ENCODE data around the gene GOLGA6L1. TPM values are rescaled to one million over a fixed set of nuclear protein-coding genes. Genes with fewer than 3 reads are reported as not detected.
"Not testable (repeated sequence)": the region's sequence is repeated elsewhere in the genome, so short reads cannot be mapped to it uniquely, and the experiment has no call there.

Gene GOLGA6L1, protein sequence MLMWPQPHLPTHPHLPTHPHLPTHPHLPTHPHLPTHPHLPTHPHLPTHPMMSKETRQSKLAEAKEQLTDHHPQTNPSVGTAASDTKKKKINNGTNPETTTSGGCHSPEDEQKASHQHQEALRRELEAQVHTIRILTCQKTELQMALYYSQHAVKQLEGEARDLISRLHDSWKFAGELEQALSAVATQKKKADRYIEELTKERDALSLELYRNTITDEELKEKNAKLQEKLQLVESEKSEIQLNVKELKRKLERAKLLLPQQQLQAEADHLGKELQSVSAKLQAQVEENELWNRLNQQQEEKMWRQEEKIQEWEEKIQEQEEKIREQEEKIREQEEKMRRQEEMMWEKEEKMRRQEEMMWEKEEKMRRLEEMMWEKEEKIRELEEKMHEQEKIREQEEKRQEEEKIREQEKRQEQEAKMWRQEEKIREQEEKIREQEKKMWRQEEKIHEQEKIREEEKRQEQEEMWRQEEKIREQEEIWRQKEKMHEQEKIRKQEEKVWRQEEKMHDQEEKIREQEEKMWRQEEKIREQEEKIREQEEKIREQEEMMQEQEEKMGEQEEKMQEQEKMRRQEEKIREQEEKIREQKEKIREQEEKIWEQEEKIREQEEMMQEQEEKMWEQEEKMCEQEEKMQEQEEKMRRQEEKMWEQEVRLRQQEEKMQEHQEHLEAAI
- not detected for total RNA-seq
- long read RNA-seq = 0 reads

DNA sequence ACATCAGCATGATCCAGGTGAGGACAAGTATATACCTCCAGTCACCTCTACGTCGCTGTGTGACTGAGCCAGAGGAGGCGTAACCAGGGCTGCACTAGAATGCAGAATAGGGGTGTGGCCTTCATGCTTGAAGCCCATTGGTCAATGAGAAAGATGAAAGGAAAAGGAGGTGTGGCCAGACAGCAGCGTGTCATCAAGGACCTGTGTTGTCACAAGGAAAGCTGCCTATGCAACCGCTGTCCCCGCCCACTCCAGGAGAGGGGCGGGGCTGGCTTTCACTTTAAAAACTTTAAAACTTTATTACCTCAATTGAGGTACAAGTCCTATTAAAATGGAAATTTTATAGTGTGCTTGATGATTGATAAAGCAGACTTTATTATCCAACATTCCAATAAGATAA is at the start of gene GOLGA6L1:
Gene GOLGA6L1 (minus strand): TSS at position 101 of the 400 bp plus-strand sequence. CDS start 91 bp downstream, at position 10.
- intact Hi-C loops (cut with DNase I); DNase-seq: not testable (repeated sequence)

DNA sequence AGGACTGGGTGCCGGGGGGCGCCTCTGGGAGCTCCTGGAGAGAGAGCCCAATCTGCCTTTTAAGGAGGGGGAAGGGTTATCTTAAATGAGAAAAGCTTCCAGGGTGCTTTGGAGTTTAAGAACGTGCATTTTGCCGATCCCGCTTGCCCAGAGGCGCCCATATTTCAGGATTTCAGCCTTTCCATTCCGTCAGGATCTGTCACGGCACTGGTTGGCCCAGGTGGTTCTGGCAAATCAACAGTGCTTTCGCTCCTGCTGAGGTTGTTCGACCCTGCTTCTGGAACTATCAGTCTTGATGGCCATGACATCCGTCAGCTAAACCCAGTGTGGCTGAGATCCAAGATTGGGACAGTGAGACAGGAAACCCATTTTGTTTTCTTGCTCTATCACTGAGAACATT is 44.6 kb upstream of the GOLGA6L1 start:
- DNase-seq; H3K36me3 ChIP-seq; H3K27ac ChIP-seq; H3K9me3 ChIP-seq; H3K27me3 ChIP-seq; H3K4me1 ChIP-seq; H3K4me3 ChIP-seq; intact Hi-C loops (cut with DNase I): not testable (repeated sequence)
- peak in 2 of 4 donors; percentile 20 to 25 for ATAC-seq
- WGBS (ENCODE audit: insufficient coverage, low coverage, low lambda C conversion rate, missing lambda C conversion rate) = 75% methylated on average over 9 of the region's 11 CpGs

More for the DNA sequence above, at the start of gene GOLGA6L1:
- no CpG with 5 or more reads among the region's 7 CpGs for WGBS (ENCODE audit: insufficient coverage, low coverage, low lambda C conversion rate, missing lambda C conversion rate)
- H3K9me3 ChIP-seq, H3K4me1 ChIP-seq, H3K36me3 ChIP-seq, H3K4me3 ChIP-seq, H3K27ac ChIP-seq, ATAC-seq, H3K27me3 ChIP-seq: not testable (repeated sequence)

DNA sequence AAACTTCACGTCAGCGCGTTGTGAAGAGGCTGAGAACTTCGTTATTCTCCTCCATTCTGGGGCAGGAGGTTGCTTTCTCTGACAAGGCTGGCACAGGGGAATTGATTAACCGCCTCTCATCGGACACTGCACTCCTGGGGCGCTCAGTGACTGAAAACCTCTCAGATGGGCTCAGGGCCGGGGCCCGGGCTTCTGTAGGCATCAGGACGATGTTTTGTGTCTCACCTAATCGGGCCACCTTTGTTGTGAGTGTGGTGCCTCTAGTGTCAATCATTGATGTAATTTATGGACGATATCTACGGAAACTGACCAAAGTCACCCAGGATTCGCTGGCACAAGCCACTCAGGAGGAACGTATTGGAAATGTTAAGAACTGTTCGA is 43.9 kb upstream of the GOLGA6L1 start:
- 72% methylated on average over 12 of the region's 16 CpGs for WGBS (ENCODE audit: insufficient coverage, low coverage, low lambda C conversion rate, missing lambda C conversion rate)
- intact Hi-C loops (cut with DNase I); H3K27me3 ChIP-seq; H3K4me1 ChIP-seq; DNase-seq; H3K4me3 ChIP-seq; H3K36me3 ChIP-seq; H3K27ac ChIP-seq; H3K9me3 ChIP-seq: not testable (repeated sequence)
- peak in 1 of 4 donors; percentile 36 for ATAC-seq

DNA sequence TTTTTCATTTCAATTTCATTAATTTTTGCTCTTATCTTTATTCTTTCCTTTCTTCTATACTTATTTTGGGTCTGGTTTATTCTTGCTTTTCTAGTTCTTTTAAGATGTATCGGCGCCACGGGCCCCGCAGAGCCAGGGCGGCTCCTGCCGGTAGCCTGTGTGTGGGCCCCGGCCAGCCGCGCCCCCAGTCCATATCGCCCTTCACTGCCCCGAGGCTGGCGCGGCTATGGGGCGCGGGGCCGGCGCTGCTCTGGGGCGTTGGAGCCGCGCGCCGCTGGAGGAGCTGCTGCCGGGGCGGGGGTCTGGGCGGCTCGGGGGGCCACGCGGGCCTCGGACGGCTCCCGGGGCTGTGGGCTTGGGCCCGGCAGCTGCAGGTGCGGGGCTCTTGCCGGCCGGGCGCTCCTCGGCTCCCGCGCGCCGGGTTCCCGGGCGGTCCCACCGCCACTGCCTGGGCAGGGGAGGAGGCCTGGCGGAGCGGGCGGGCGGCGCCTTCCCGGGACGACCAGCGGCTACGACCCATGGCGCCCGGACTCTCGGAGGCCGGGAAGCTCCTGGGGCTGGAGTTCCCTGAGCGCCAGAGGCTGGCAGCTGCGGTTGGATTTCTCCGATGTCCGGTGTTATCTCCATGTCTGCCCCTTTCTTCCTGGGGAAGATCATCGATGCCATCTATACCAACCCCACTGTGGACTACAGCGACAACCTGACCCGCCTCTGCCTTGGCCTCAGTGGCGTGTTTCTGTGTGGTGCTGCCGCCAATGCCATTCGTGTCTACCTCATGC is 43.3 kb upstream of the GOLGA6L1 start:
- intact Hi-C loops (cut with DNase I); H3K4me3 ChIP-seq; H3K36me3 ChIP-seq; H3K4me1 ChIP-seq; H3K27me3 ChIP-seq; H3K9me3 ChIP-seq; H3K27ac ChIP-seq: not testable (repeated sequence)
- ATAC-seq = peak in 2 of 4 donors; percentile 38 to 57
- DNase-seq = peak in 1 of 3 donors; percentile 50
- 32% methylated on average over 22 of the region's 67 CpGs for WGBS (ENCODE audit: insufficient coverage, low coverage, low lambda C conversion rate, missing lambda C conversion rate)

DNA sequence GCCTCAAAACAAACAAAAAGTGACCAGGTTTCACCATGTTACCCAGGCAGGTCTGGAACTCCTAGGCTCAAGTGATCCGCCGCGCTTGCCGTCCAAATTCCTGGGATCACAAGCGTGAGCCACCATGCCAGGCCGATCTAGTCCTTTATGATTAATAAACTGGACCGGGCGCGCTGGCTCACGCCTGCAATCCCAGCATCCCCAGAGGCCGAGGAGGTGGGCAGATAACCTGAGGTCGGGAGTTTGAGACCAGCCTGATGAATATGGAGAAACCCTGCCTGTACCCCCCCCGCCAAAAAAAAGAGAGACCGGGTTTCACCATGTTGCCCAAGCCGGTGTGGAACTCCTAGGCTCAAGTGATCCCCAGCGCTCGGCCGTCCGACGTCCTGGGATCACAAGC is 40.1 kb upstream of the GOLGA6L1 start:
- WGBS (ENCODE audit: insufficient coverage, low coverage, low lambda C conversion rate, missing lambda C conversion rate) = 84% methylated on average over 13 of the region's 20 CpGs
- peak in 1 of 3 donors; percentile 47 for DNase-seq

DNA sequence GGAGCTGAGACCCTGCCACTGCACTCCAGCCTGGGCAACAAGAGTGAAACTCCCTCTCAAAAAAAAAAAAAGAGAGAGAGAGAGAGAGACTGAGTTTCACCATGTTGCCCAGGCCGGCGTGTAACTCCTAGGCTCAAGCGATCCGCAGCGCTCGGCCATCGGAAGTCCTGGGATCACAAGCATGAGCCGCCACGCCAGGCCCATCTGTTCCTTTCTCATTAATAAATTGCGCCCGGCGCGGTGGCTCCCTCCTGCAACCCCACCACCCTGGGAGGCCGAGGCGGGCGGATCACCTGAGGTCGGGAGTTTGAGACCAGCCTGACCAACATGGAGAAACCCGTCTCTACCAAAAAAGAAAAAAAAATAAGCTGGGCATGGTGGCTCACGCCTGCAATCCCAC is 39.0 kb upstream of the GOLGA6L1 start:
- H3K27me3 ChIP-seq; H3K36me3 ChIP-seq; H3K4me1 ChIP-seq; intact Hi-C loops (cut with DNase I); H3K4me3 ChIP-seq; H3K9me3 ChIP-seq; ATAC-seq; DNase-seq; H3K27ac ChIP-seq: not testable (repeated sequence)
- 94% methylated on average over 16 of the region's 19 CpGs for WGBS (ENCODE audit: insufficient coverage, low coverage, low lambda C conversion rate, missing lambda C conversion rate)

More for the DNA sequence above, 40.1 kb upstream of the GOLGA6L1 start:
- H3K4me1 ChIP-seq; H3K27ac ChIP-seq; H3K4me3 ChIP-seq; H3K36me3 ChIP-seq; intact Hi-C loops (cut with DNase I); ATAC-seq; H3K27me3 ChIP-seq; H3K9me3 ChIP-seq: not testable (repeated sequence)

DNA sequence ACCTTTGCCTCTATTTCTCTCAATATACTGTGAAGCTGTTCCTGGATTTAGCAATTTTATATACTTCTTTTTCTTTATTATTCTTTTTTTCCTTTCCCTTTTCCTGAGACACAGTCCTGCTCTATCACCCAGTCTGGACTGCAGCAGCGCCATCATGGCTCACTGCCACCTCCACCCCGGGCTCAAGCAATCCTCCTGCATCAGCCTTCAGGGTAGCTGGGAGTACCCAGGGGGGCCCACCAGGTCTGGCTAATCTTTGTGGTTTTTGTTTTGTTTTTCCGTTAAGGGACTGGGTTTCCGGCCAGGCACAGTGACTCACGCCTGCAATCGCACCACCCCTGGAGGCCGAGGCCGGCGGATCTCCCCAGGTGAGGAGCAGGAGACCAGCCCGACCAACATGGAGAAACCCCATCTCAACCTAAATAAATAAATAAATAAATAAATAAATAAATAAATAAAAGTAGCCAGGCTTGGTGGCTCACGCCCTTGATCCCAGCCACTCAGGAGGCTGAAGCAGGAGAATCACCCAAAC is 38.1 kb upstream of the GOLGA6L1 start:
- H3K27me3 ChIP-seq; intact Hi-C loops (cut with DNase I); H3K9me3 ChIP-seq; H3K4me3 ChIP-seq; H3K4me1 ChIP-seq; DNase-seq; H3K36me3 ChIP-seq; ATAC-seq; H3K27ac ChIP-seq: not testable (repeated sequence)
- WGBS (ENCODE audit: insufficient coverage, low coverage, low lambda C conversion rate, missing lambda C conversion rate) = 71% methylated on average over 4 of the region's 11 CpGs

DNA sequence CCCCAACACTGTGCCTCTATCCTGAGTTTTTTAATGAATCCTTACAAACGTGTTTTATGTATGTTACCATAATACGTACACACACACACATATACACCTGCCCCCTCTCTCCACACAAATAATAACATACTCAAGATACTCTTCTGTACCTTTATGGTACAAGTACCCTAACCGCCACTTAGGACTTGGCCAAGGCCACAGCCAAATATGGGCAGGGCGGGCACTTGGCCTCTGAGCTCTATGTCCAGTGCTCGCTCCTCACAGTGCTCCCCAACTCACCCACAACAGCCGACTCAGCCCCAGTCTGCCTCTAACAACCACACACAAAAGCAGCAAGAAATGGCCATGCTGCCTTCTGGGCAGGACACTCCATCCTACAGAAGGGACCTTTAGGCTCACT is 3.8 kb downstream of the GOLGA6L1 start:
- no CpG with 5 or more reads among the region's 6 CpGs for WGBS (ENCODE audit: insufficient coverage, low coverage, low lambda C conversion rate, missing lambda C conversion rate)
- intact Hi-C loops (cut with DNase I) = not testable (repeated sequence)

More for the DNA sequence above, 3.8 kb downstream of the GOLGA6L1 start:
- DNase-seq, H3K4me1 ChIP-seq, ATAC-seq, H3K36me3 ChIP-seq, H3K4me3 ChIP-seq, H3K9me3 ChIP-seq, H3K27ac ChIP-seq, H3K27me3 ChIP-seq: not testable (repeated sequence)

Data from right lobe of liver (tissue), 6 donors.